Fibroblast of lung (primary cell): ENCODE results near the gene DTWD2. TPM values are rescaled to one million over a fixed set of nuclear protein-coding genes. Genes with fewer than 3 reads are reported as not detected.

Experiments
- DNase-seq, 2 donors: peaks; one replicate each; pipeline versions ENCODE4 v3.0.0 to v3.0.0-alpha.2; 2010; ENCODE audit warnings: low read depth in 2 of 2
- H2AFZ ChIP-seq: 2 replicates; pipeline ENCODE4 v1.5.1; 2012; ENCODE audit warnings: low read length, control low read depth, inconsistent platforms
- H3K27ac ChIP-seq: 2 replicates; pipeline ENCODE4 v1.5.1; 2011; ENCODE audit warnings: low read length, control low read depth; ENCODE audit not compliant: insufficient read depth
- H3K27me3 ChIP-seq: 2 replicates; pipeline ENCODE4 v1.5.1; 2011; ENCODE audit warnings: mild to moderate bottlenecking, low read length; ENCODE audit not compliant: control insufficient read depth, insufficient read depth
- H3K36me3 ChIP-seq: 2 replicates; pipeline ENCODE4 v1.5.1; 2011; ENCODE audit warnings: low read length; ENCODE audit not compliant: control insufficient read depth, insufficient read depth
- H3K4me1 ChIP-seq: 2 replicates; pipeline ENCODE4 v1.5.1; 2011; ENCODE audit warnings: low read length; ENCODE audit not compliant: control insufficient read depth, insufficient read depth; ENCODE audit errors: extremely low read depth
- H3K4me2 ChIP-seq: 2 replicates; pipeline ENCODE4 v1.5.1; 2011; ENCODE audit warnings: low read length, control low read depth; ENCODE audit not compliant: insufficient read depth; ENCODE audit errors: extremely low read depth
- H3K4me3 ChIP-seq, 4 experiments: fragments of 200-600 bp in 1 of 4; sonication (generic) in 1 of 4; replicated peaks in 1 of 4; 2 replicates each; pipeline ENCODE4 v1.5.1; 2011 to 2016; ENCODE audit warnings: low read length in 4 of 4, low read depth in 3 of 4, mild to moderate bottlenecking in 3 of 4, control low read depth in 2 of 4, inconsistent platforms in 1 of 4, mixed read lengths in 1 of 4; ENCODE audit not compliant: insufficient read depth in 1 of 4; ENCODE audit errors: control extremely low read depth in 1 of 4
- H3K79me2 ChIP-seq: 2 replicates; pipeline ENCODE4 v1.5.1; 2012; ENCODE audit warnings: mild to moderate bottlenecking, low read length, inconsistent platforms; ENCODE audit not compliant: control insufficient read depth, insufficient read depth
- H3K9ac ChIP-seq: 2 replicates; pipeline ENCODE4 v1.5.1; 2011; ENCODE audit warnings: mild to moderate bottlenecking, low read length, control low read depth; ENCODE audit not compliant: insufficient read depth
- H3K9me3 ChIP-seq: 2 replicates; pipeline ENCODE4 v1.5.1; 2012; ENCODE audit warnings: low read depth, low read length; ENCODE audit not compliant: control insufficient read depth, insufficient read depth
- H4K20me1 ChIP-seq: 2 replicates; pipeline ENCODE4 v1.5.1; 2011; ENCODE audit warnings: low read length; ENCODE audit not compliant: control insufficient read depth, insufficient read depth; ENCODE audit errors: extremely low read depth
- CTCF ChIP-seq, 2 donors: IDR thresholded peaks in 1 of 2; conservative IDR thresholded peaks in 1 of 2; 1 replicate in 1 of 2; 2 replicates in 1 of 2; pipeline ENCODE4 v1.5.1; 2011 to 2012; ENCODE audit warnings: low read length in 2 of 2, control low read depth in 1 of 2, inconsistent platforms in 1 of 2, low read depth in 1 of 2, mild to moderate bottlenecking in 1 of 2
- EZH2 ChIP-seq: IDR thresholded peaks from 2 replicates; pipeline ENCODE4 v1.5.1; 2012; ENCODE audit warnings: low read length, control low read depth, mild to moderate bottlenecking; ENCODE audit errors: missing control alignments
- polyA plus RNA-seq, 2 donors: library from polyadenylated mRNA; depleted of rRNA in 1 of 2; stranded (reverse) in 1 of 2; unstranded in 1 of 2; fragments of >200 nt; gene quantifications; 2 replicates each; pipeline ENCODE4 v1.2.1, GENCODE V29; 2011 to 2012; ENCODE audit warnings: missing spikeins in 1 of 2
- total RNA-seq: library from RNA; depleted of rRNA; stranded (reverse); fragments of >200 nt; gene quantifications from 2 replicates; pipeline ENCODE4 v1.2.1, GENCODE V29; 2014

Gene DTWD2
- total and polyA plus RNA-seq, 2 donors (not counting 1 experiment from before 2014, with no cell fraction given), result 2.8 to 4.8 TPM

GRCh38 chr5:119019949-119020348 is 31.6 kb upstream of the DTWD2 start:
- no peak overlapping the region for H3K27ac ChIP-seq
- H3K4me1 ChIP-seq, result no peaks in the 10 kb centered on the region
- H3K36me3 ChIP-seq, result no peaks in the 10 kb centered on the region
- DNase-seq, result no peak
- no peaks in the 10 kb centered on the region for H3K9me3 ChIP-seq
- H3K4me2 ChIP-seq, result no peak overlapping the region
- TF ChIP-seq EZH2 (no peak), CTCF (conservative IDR thresholded peaks at IDR 0.05 in 1 of 2, IDR thresholded peaks at IDR 0.05 in 1 of 2; ENCODE audit: low read depth in 1 of 2, low read length in 2 of 2) (no peak)
- no peak overlapping the region for H3K4me3 ChIP-seq
- H3K9ac ChIP-seq, result no peak overlapping the region
- H3K79me2 ChIP-seq, result no peaks in the 10 kb centered on the region
- H4K20me1 ChIP-seq, result no peaks in the 10 kb centered on the region
- H3K27me3 ChIP-seq, result no peaks in the 10 kb centered on the region
- H2AFZ ChIP-seq, result peak overlapping the region; percentile 57

GRCh38 chr5:119019501-119019900 is 31.2 kb upstream of the DTWD2 start:
- no peak for TF ChIP-seq EZH2
- no peak for TF ChIP-seq CTCF (conservative IDR thresholded peaks at IDR 0.05 in 1 of 2, IDR thresholded peaks at IDR 0.05 in 1 of 2; ENCODE audit: low read depth in 1 of 2, low read length in 2 of 2)
- no peaks in the 10 kb centered on the region for H3K4me1 ChIP-seq
- H3K27me3 ChIP-seq, result no peaks in the 10 kb centered on the region
- no peak overlapping the region for H3K4me2 ChIP-seq
- H3K27ac ChIP-seq, result no peak overlapping the region
- no peak overlapping the region for H3K4me3 ChIP-seq
- H3K9ac ChIP-seq, result no peak overlapping the region
- no peak for DNase-seq
- no peaks in the 10 kb centered on the region for H4K20me1 ChIP-seq
- no peak overlapping the region for H2AFZ ChIP-seq
- H3K9me3 ChIP-seq, result no peaks in the 10 kb centered on the region
- no peaks in the 10 kb centered on the region for H3K36me3 ChIP-seq
- H3K79me2 ChIP-seq, result no peaks in the 10 kb centered on the region

GRCh38 chr5:119017994-119018393 is 29.6 kb upstream of the DTWD2 start:
- H3K9me3 ChIP-seq, result no peaks in the 10 kb centered on the region
- H3K9ac ChIP-seq, result no peak overlapping the region
- no peak overlapping the region for H3K4me2 ChIP-seq
- H3K27ac ChIP-seq, result no peak overlapping the region
- no peak overlapping the region for H3K4me3 ChIP-seq
- H3K79me2 ChIP-seq, result no peaks in the 10 kb centered on the region
- no peaks in the 10 kb centered on the region for H3K4me1 ChIP-seq
- H3K36me3 ChIP-seq, result no peaks in the 10 kb centered on the region
- TF ChIP-seq CTCF (conservative IDR thresholded peaks at IDR 0.05 in 1 of 2, IDR thresholded peaks at IDR 0.05 in 1 of 2; ENCODE audit: low read depth in 1 of 2, low read length in 2 of 2) (no peak), EZH2 (no peak)
- H4K20me1 ChIP-seq, result no peaks in the 10 kb centered on the region
- H3K27me3 ChIP-seq, result no peaks in the 10 kb centered on the region
- H2AFZ ChIP-seq, result no peak overlapping the region
- peak in 1 of 2 donors; percentile 20 for DNase-seq
